PC-3 (cell line): ENCODE data around the gene SCYL1.
"Not testable (repeated sequence)": the region's sequence is repeated elsewhere in the genome, so short reads cannot be mapped to it uniquely, and the experiment has no call there.

ENCODE experiments used
- CTCF ChIP-seq: fragments of 300-600 bp; sonication (generic); conservative IDR thresholded peaks from 2 replicates; pipeline ENCODE4 v1.5.1; 2017; ENCODE audit warnings: antibody characterized with exemption, low read depth, mild to moderate bottlenecking, low read length
- EZH2 ChIP-seq: fragments of 300-600 bp; sonication (generic); IDR thresholded peaks from one replicate; pipeline ENCODE4 v1.6.1; 2017; ENCODE audit warnings: antibody characterized with exemption, mild to moderate bottlenecking, low read length; ENCODE audit not compliant: unreplicated experiment

DNA sequence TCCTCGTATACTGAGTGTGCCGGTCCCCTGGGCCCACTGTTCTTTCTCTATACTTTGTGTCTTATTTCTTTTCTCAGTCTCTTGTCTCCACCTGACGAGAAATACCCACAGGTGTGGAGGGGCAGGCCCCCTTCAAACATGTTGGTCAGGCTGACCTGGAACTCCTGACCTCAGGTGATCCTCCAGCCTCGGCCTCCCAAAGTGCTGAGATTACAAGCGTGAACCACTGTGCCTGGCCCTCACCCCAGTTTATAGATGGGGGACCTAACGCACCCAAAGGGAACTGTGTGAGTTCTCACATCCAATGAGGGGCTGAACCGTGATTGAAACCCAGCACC is 1.3 kb upstream of the SCYL1 start:
- not testable (repeated sequence) for TF ChIP-seq EZH2, CTCF
